IMR-90 (cell line): ENCODE results near the gene SOCS3.

Experiments used
- BHLHE40 ChIP-seq: fragments of 150-350 bp; IDR thresholded peaks from 2 replicates; pipeline ENCODE4 v1.6.1; 2016; ENCODE audit warnings: mild to moderate bottlenecking, low read depth, low read length
- CHD1 ChIP-seq: IDR thresholded peaks from 2 replicates; pipeline ENCODE4 v1.6.1; 2012; ENCODE audit warnings: low read depth, low read length, improper control_type of control experiment
- CTCF ChIP-seq: conservative IDR thresholded peaks from 2 replicates; pipeline ENCODE4 v1.5.1; 2012; ENCODE audit warnings: mild to moderate bottlenecking, low read depth, low read length, improper control_type of control experiment
- MAZ ChIP-seq: IDR thresholded peaks from 2 replicates; pipeline ENCODE4 v1.6.1; 2012; ENCODE audit warnings: low read depth, mild to moderate bottlenecking, low read length, improper control_type of control experiment, moderate library complexity, borderline replicate concordance
- POLR2A ChIP-seq: IDR thresholded peaks from 2 replicates; pipeline ENCODE4 v1.6.1; 2012; ENCODE audit warnings: mild to moderate bottlenecking, low read depth, low read length
- RAD21 ChIP-seq: IDR thresholded peaks from 2 replicates; pipeline ENCODE4 v1.6.1; 2012; ENCODE audit warnings: low read length, improper control_type of control experiment
- RFX5 ChIP-seq: IDR thresholded peaks from 2 replicates; pipeline ENCODE4 v1.8.0; 2012; ENCODE audit warnings: low read depth, mild to moderate bottlenecking, low read length, moderate library complexity
- USF2 ChIP-seq: fragments of 150-350 bp; IDR thresholded peaks from 2 replicates; pipeline ENCODE4 v1.6.1; 2017; ENCODE audit warnings: mild to moderate bottlenecking, antibody characterized with exemption, low read length, low read depth

GRCh38 chr17:78384479-78385175 lies 24.8 kb upstream of the SOCS3 start:
- TF ChIP-seq CTCF = no peak
- TF ChIP-seq POLR2A = 0 out of 2 replicates have a peak, but pooled peaks have one; percentile 1
- no peak for TF ChIP-seq USF2
- no peak for TF ChIP-seq RAD21
- TF ChIP-seq MAZ = no peak
- TF ChIP-seq BHLHE40 = no peak
- TF ChIP-seq RFX5 = no peak
- no peak for TF ChIP-seq CHD1
